ENCODE measurements around the gene SORBS2.

GRCh38 chr4:185623444-185624258, 188.3 kb downstream of the SORBS2 start:
- TF ChIP-seq CTCF (IDR thresholded peaks at IDR 0.05): no peak
- TF ChIP-seq, protein P1, sequence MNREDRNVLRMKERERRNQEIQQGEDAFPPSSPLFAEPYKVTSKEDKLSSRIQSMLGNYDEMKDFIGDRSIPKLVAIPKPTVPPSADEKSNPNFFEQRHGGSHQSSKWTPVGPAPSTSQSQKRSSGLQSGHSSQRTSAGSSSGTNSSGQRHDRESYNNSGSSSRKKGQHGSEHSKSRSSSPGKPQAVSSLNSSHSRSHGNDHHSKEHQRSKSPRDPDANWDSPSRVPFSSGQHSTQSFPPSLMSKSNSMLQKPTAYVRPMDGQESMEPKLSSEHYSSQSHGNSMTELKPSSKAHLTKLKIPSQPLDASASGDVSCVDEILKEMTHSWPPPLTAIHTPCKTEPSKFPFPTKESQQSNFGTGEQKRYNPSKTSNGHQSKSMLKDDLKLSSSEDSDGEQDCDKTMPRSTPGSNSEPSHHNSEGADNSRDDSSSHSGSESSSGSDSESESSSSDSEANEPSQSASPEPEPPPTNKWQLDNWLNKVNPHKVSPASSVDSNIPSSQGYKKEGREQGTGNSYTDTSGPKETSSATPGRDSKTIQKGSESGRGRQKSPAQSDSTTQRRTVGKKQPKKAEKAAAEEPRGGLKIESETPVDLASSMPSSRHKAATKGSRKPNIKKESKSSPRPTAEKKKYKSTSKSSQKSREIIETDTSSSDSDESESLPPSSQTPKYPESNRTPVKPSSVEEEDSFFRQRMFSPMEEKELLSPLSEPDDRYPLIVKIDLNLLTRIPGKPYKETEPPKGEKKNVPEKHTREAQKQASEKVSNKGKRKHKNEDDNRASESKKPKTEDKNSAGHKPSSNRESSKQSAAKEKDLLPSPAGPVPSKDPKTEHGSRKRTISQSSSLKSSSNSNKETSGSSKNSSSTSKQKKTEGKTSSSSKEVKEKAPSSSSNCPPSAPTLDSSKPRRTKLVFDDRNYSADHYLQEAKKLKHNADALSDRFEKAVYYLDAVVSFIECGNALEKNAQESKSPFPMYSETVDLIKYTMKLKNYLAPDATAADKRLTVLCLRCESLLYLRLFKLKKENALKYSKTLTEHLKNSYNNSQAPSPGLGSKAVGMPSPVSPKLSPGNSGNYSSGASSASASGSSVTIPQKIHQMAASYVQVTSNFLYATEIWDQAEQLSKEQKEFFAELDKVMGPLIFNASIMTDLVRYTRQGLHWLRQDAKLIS (CRISPR knock-in tag; IDR thresholded peaks at IDR 0.05; ENCODE audit: borderline replicate concordance): no peak
- TF ChIP-seq ZNF281 (CRISPR knock-in tag; IDR thresholded peaks at IDR 0.05): no peak
- TF ChIP-seq JUN (CRISPR knock-in tag; IDR thresholded peaks at IDR 0.05): no peak
- TF ChIP-seq, protein P2, sequence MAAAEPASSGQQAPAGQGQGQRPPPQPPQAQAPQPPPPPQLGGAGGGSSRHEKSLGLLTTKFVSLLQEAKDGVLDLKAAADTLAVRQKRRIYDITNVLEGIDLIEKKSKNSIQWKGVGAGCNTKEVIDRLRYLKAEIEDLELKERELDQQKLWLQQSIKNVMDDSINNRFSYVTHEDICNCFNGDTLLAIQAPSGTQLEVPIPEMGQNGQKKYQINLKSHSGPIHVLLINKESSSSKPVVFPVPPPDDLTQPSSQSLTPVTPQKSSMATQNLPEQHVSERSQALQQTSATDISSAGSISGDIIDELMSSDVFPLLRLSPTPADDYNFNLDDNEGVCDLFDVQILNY (CRISPR knock-in tag; IDR thresholded peaks at IDR 0.05): no peak
- TF ChIP-seq NR2C2 (CRISPR knock-in tag; IDR thresholded peaks at IDR 0.05): no peak
- no peak for TF ChIP-seq ZNF232 (CRISPR knock-in tag; IDR thresholded peaks at IDR 0.05)
- TF ChIP-seq SP1 (CRISPR knock-in tag; conservative IDR thresholded peaks at IDR 0.05): no peak
- TF ChIP-seq FOXK1 (CRISPR knock-in tag; IDR thresholded peaks at IDR 0.05): no peak
- TF ChIP-seq ZNF121 (CRISPR knock-in tag; IDR thresholded peaks at IDR 0.05): no peak
- no peak for TF ChIP-seq E2F4 (CRISPR knock-in tag; IDR thresholded peaks at IDR 0.05; ENCODE audit: borderline replicate concordance, low read depth)
- no peak for TF ChIP-seq USF1 (CRISPR knock-in tag; IDR thresholded peaks at IDR 0.05)

All from WTC11 (cell line).